Limb (tissue), 2 donors: Measurements from ENCODE around the gene MFAP4.

ENCODE experiments used
- DNase-seq, 2 donors: peaks; one replicate each; pipeline ENCODE4 v3.0.0-alpha.2; 2016; ENCODE audit errors: extremely low spot score in 2 of 2

Gene MFAP4

DNA sequence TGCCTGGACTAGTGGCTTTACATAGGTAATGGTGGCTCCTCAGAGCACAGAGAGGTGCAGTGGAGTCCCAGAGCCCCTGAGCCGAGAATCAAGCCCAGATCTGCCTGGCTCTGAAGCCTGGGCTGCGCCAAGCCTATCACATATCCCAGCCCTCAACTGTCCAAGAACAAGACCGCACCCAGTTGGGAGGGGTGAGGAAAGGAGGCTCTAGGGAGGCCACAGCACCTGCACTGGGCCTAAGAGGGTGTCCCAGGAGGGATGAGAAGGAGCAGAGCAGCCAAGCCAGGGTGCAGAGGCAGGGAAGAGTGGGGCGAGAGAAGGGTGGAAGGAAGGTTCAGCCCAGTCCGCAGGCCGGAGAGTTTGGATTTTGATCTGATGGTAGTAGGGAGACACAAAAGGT lies 23.1 kb upstream of the MFAP4 start:
- DNase-seq: no peak

DNA sequence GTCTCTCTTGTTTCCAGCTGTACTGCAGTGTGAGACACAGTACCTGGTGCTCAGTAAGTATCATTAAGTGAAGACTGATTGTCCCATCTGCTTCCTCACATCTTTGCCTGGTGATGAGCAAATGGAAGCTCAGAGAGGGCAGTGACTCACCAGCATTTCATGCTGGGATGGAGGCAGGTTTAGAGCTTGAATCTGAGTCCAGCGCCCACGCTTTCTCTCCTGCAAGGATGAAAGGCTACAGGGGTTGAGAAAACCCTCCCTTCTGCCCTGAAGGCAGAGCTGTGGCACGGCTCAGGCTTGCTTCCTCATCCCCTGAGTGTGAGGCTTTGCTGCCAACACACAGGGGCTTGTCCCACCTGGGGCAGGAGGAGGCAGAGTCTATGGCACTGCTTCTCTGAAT lies 22.5 kb upstream of the MFAP4 start:
- no peak for DNase-seq

- no peak for DNase-seq
Observed at GRCh38 chr17:19409066-19409465, 22.1 kb upstream of the MFAP4 start.

DNA sequence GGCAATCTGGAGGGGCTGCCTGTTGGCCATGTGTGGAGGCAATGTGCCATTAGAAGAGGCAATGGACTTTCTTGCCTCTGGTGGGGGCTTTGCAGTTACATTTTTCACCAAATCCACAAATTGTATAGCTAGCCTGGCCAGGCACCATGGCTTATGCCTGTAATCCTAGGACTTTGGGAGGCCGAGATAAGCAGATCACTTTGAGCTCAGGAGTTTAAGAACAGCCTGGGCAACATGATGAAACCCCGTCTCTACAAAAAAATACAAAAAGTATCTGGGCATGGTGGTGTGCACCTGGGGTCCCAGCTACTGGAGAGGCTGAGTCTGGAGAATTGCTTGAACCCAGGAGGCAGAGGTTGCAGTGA lies 21.3 kb upstream of the MFAP4 start:
- DNase-seq: no peak

- no peak for DNase-seq
Observed at GRCh38 chr17:19407601-19408345, 20.8 kb upstream of the MFAP4 start.

- no peak for DNase-seq
Observed at GRCh38 chr17:19405114-19405513, 18.1 kb upstream of the MFAP4 start.

DNA sequence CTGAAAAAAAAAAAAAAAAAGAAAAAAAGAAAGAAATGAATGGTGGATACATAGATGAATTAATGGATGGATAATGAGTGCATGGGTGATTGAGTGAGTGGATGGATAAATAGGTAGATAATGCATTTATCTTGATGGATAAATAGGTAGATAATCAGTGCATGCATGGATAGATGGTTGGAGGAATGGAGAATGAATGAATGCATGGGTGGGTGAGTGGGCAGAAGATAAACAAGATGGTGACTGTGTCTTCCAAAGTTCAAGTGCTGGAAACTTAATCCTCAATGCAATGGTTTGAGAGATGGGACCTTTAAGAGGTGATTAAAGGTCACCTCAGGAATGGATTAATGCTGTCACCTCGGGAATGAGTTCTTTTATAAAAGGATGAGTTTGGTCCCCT lies 17.3 kb upstream of the MFAP4 start:
- no peak for DNase-seq

DNA sequence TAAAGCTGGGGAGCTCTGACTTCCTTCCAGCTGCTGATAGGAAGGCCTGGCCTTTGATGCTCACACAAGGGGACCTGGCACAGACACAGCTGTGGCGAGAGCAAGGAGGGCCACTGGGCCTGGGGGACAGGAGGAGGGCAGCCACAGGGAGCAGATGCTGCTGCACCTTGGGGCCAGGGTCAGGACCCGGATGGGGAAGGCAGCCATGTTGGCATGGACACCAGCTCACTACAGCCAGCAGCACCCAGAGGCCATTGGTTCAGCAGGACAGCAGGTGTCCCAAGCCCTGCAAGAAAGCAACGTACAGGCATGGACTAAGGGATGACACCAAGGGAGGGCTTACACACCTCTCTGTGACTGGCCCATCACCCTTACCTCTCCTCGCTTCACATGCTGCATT lies 16.0 kb upstream of the MFAP4 start:
- no peak for DNase-seq

DNA sequence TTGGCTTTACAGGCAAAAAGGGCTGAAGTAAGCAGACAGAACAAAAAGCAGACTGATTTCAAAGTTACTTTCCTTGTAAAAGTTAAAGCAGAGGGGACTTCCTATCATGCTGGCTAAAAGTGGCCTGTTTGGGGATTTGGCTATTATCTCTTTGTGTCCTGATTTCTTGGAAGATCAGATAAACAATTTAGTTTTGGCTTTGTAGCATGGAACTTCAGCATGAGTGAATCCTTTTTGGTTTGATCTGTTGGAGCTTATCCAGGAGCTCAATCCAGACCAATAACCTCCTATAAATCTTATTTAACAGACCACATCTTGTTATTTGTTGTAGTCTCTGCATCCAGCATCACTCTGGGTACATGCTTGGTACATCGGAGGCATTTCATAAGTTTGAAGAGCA lies 15.2 kb upstream of the MFAP4 start:
- no peak for DNase-seq

DNA sequence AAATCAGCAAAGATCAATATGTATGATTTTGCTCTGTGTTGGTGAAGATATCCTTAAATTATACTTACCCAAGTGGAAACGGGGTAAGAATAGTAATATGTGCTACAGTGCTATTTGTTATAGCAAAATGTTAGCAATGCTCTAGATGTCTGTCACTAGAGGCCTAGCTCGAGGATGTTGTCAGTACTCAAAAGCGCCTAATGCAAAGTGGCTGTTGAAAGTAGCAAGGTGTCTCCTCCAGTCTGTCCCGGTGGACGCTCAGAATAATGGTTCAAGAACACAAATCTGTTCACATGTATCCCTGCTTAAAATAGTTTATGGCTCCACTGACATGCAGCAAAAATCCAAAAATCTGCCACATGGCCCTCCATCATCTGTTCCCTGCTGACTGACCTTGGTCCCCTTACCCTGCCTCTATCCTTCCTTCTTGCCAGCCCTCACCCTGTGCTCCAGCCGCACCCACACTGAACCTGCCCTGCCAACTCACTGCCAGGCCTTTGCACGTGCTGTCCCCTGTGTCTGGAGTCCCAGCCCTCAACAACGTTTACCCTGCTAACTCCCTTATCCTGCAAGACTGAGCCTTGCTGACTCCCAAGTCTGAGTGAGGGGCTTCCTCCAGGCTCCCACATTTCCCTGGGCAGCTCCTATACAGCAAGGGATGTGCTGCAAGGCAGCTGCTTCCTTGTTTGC lies 14.5 kb upstream of the MFAP4 start:
- no peak for DNase-seq

DNA sequence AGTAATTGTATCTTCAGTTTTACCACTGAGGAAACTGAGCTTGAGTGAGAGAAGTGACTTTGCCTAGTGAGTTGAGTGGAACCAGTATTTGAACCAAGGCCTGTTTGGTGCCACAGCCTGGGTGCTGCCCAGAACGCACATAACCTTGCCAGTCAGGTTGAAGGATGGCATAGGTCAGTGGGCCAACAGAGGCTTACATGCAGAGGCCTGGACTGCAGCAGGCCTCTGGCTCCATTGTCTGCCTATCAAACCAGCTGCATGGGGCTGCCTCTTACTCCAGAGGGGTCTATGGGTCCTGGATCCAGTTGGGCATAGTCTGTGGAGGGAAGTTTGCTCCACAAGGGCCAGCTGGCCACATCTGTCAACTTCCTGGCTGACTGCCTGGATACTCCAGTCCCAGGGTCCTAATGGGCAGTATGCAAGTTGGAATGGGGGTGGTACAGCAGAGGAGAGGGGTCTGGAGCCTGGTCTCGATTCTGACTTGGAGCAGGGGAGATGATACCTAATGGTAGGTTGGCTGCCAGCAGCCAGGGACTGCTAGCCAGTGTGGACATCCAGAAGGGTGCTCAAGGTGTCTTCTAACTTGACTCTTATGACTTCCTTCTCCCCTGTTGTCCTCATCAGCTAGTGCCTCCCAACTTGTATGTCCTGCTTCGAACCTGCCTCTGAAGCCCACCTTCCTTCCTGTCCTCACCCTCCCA lies 12.9 kb upstream of the MFAP4 start:
- DNase-seq: peak; percentile 60 to 64

DNA sequence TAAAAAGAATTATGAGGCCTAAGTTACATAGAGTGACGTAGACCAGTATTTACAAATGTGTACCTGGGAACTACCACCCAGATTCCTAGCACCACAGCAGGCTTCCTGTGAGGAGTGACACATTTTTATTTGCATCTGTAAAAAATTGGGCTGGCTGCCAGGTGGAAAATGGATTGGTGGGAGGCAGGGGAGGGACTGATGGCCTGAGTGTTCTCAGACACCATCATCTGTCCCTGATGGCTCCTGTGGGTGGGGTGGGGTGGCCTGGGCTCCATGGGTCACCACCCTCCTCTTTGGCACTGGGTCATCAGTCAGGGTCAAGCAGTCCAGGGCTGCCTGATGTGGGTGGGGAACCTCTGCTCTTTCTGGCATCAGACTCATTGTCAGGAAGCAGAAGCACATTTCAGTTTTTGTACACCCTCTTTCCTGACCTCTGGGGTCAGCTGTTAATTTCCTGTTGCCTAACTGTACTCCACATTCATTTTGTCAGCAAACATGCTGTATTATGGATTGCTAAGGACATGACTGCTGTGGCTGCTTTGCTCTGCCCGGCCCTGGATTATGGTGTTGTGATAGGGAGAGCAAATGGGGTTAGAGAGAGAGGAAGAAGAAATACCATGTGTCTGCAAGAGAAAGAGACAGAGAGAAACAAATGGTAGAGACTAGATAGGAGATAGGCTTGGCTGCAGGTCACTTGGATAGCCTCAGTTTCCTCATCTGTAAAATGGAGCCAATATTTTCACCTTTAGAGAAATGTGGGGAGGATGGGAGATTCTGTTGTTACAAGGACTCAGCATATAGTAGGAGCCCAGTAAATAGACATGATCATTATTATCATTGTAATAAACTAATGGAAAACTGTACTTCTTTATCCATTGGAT lies 11.6 kb upstream of the MFAP4 start:
- DNase-seq: no peak

- DNase-seq: no peak
Observed at GRCh38 chr17:19397556-19398041, 10.6 kb upstream of the MFAP4 start.

GRCh38 chr17:19392303-19392702 lies 5.3 kb upstream of the MFAP4 start:
- no peak for DNase-seq

GRCh38 chr17:19391432-19391831 lies 4.4 kb upstream of the MFAP4 start:
- no peak for DNase-seq

GRCh38 chr17:19390951-19391350 lies 4.0 kb upstream of the MFAP4 start:
- DNase-seq: no peak

GRCh38 chr17:19388791-19389785 lies 2.1 kb upstream of the MFAP4 start:
- no peak for DNase-seq

GRCh38 chr17:19387921-19388521 lies 1.0 kb upstream of the MFAP4 start:
- DNase-seq: no peak

GRCh38 chr17:19386051-19386929 lies 700 bp downstream of the MFAP4 start:
- no peak for DNase-seq
